HepG2 (cell line): ENCODE results near the gene CAPN2. TPM values are rescaled to one million over a fixed set of nuclear protein-coding genes. Genes with fewer than 3 reads are reported as not detected.

ENCODE experiments used
- ATAC-seq: fragments of 200-7000 bp; cut with Tn5 transposase; 3 replicates; pipeline ENCODE4 v1.9.1; 2020; ENCODE audit warnings: mild to moderate bottlenecking, moderate library complexity
- BruUV-seq: library from RNA; stranded (reverse); fragments of 400-500 nt; replicated peaks from 2 replicates; lab custom pipeline; 2021; lab: Mats Ljungman, UMichigan
- CTCF ChIA-PET: fragments of 300-600 bp; formaldehyde crosslinking; extraction: SDS; loops from one replicate; lab custom pipeline; 2021; ENCODE audit warnings: low total read pairs, inconsistent platforms, low intra/inter-chr PET ratio; lab: Yijun Ruan, JAX
- POLR2A ChIA-PET: fragments of 350-600 bp; sonication (Branson Sonifier 250); formaldehyde crosslinking; loops from one replicate; lab custom pipeline; 2020; ENCODE audit warnings: antibody characterized with exemption, inconsistent platforms; lab: Yijun Ruan, JAX
- DNase-seq: peaks from one replicate; pipeline ENCODE4 v3.0.0-alpha.2; 2015; ENCODE audit warnings: low spot score
- FAIRE-seq: peaks from 3 replicates; lab custom pipeline; 2011; peaks lifted over from hg19 to GRCh38; lab: Jason Lieb, UNC
- H2AFZ ChIP-seq: one replicate; pipeline ENCODE4 v1.6.1; 2011; ENCODE audit warnings: low read length, inconsistent platforms
- H3K27ac ChIP-seq: fragments of 300-600 bp; 3 replicates; pipeline ENCODE4 v1.8.0; 2011; ENCODE audit warnings: mixed run types, mild to moderate bottlenecking, mixed read lengths, low read length, inconsistent platforms; ENCODE audit not compliant: insufficient read depth; ENCODE audit errors: extremely low read length
- H3K27me3 ChIP-seq, 2 experiments: fragments of 200-600 bp in 1 of 2; 2 replicates in 1 of 2; 3 replicates in 1 of 2; pipeline versions ENCODE4 v1.6.0 to v1.8.0; 2011; ENCODE audit warnings: low read length in 2 of 2, mild to moderate bottlenecking in 2 of 2, moderate library complexity in 2 of 2, inconsistent platforms in 1 of 2; ENCODE audit not compliant: insufficient read depth in 2 of 2, control insufficient read depth in 1 of 2
- H3K36me3 ChIP-seq, 2 experiments: fragments of 200-600 bp in 1 of 2; replicated peaks in 1 of 2; 2 replicates in 1 of 2; 3 replicates in 1 of 2; pipeline versions ENCODE4 v1.5.1 to v1.8.0; 2011; ENCODE audit warnings: low read length in 2 of 2, inconsistent platforms in 1 of 2; ENCODE audit not compliant: insufficient read depth in 2 of 2, control insufficient read depth in 1 of 2
- H3K4me1 ChIP-seq: 2 replicates; pipeline ENCODE4 v1.5.1; 2012; ENCODE audit warnings: low read length, inconsistent platforms; ENCODE audit not compliant: insufficient read depth
- H3K4me2 ChIP-seq: 2 replicates; pipeline ENCODE4 v1.6.0; 2011; ENCODE audit warnings: low read depth, low read length, inconsistent platforms
- H3K4me3 ChIP-seq, 3 experiments: fragments of 200-600 bp in 1 of 3; sonication (generic), shearing (Covaris generic) in 1 of 3; replicated peaks in 1 of 3; 2 replicates each; pipeline ENCODE4 v1.5.1; 2011 to 2016; ENCODE audit warnings: low read length in 3 of 3, inconsistent platforms in 2 of 3, low read depth in 2 of 3, mild to moderate bottlenecking in 2 of 3, control low read depth in 1 of 3, mixed read lengths in 1 of 3; ENCODE audit not compliant: insufficient read depth in 1 of 3
- H3K79me2 ChIP-seq: one replicate; pipeline ENCODE4 v1.6.1; 2011; ENCODE audit warnings: low read length, inconsistent platforms; ENCODE audit not compliant: insufficient read depth
- H3K9ac ChIP-seq: 2 replicates; pipeline ENCODE4 v1.6.0; 2011; ENCODE audit warnings: mild to moderate bottlenecking, low read depth, low read length, inconsistent platforms; ENCODE audit not compliant: insufficient read depth
- H3K9me3 ChIP-seq: 2 replicates; pipeline ENCODE4 v1.5.1; 2012; ENCODE audit warnings: mild to moderate bottlenecking, low read length
- H4K20me1 ChIP-seq: 2 replicates; pipeline ENCODE4 v1.6.0; 2011; ENCODE audit warnings: inconsistent platforms, mild to moderate bottlenecking, low read length, moderate library complexity; ENCODE audit not compliant: insufficient read depth
- BCLAF1 ChIP-seq: fragments of 450-650 bp; IDR thresholded peaks from 2 replicates; pipeline ENCODE4 v1.6.1; 2017; ENCODE audit warnings: mild to moderate bottlenecking
- FOXJ3 ChIP-seq: sonication (generic); formaldehyde crosslinking; IDR thresholded peaks from 2 replicates; pipeline ENCODE4 v1.4.0; 2020; ENCODE audit warnings: missing genetic modification reagents, mild to moderate bottlenecking, borderline replicate concordance
- MIER3 ChIP-seq: IDR thresholded peaks from 2 replicates; pipeline ENCODE4 v1.6.1; 2016; ENCODE audit warnings: missing compliant biosample characterization, borderline replicate concordance
- SRF ChIP-seq: IDR thresholded peaks from 2 replicates; pipeline ENCODE4 v1.6.1; 2011; ENCODE audit warnings: mild to moderate bottlenecking, low read depth, low read length, moderate library complexity
- ZC3H4 ChIP-seq: sonication (generic); formaldehyde crosslinking; IDR thresholded peaks from 2 replicates; pipeline ENCODE4 v1.4.0; 2020; ENCODE audit warnings: missing genetic modification reagents, borderline replicate concordance
- ZFP37 ChIP-seq: sonication (generic); formaldehyde crosslinking; IDR thresholded peaks from 2 replicates; pipeline ENCODE4 v1.4.0; 2020; ENCODE audit warnings: missing genetic modification reagents, borderline replicate concordance
- ZNF337 ChIP-seq: sonication (generic); formaldehyde crosslinking; IDR thresholded peaks from 2 replicates; pipeline ENCODE4 v1.5.1; 2020; ENCODE audit warnings: missing genetic modification reagents, low read depth, mild to moderate bottlenecking, borderline replicate concordance
- ZNF570 ChIP-seq: sonication (generic); formaldehyde crosslinking; IDR thresholded peaks from 2 replicates; pipeline ENCODE4 v1.4.0; 2020; ENCODE audit warnings: mild to moderate bottlenecking, missing genetic modification reagents, borderline replicate concordance
- WGBS: methylation state at CpG from one replicate; pipeline ENCODE4 v1.1.6; 2017; ENCODE audit warnings: low lambda C conversion rate; 5-methylcytosine and 5-hydroxymethylcytosine counted together
- in situ Hi-C: cut with HindIII; loops from 2 replicates; pipeline ENCODE4 v1.10.0; 2017; ENCODE audit warnings: low pct_unique_long_range_greater_than_20kb; ENCODE audit not compliant: extremely low pct_ligation_motif_present
- intact Hi-C: fragments of 100-400 bp; cut with micrococcal nuclease; formaldehyde crosslinking; loops from one replicate; pipeline ENCODE4 v1.10.0; 2022; ENCODE audit not compliant: unreplicated experiment
- polyA plus RNA-seq, 8 experiments: library from polyadenylated mRNA; depleted of rRNA in 3 of 8; stranded (reverse) in 7 of 8; unstranded in 1 of 8; fragments of >200 nt; fragmentation: Illumina TruSeq in 4 of 8; extraction: Trizol in 4 of 8; gene quantifications; 2 replicates each; pipeline versions ENCODE4 v1.2.1 to v1.2.3, GENCODE V29; 2011 to 2016; ENCODE audit warnings: low read depth in 4 of 8, missing spikeins in 1 of 8, mixed read lengths in 1 of 8; ENCODE audit not compliant: insufficient read depth in 1 of 8
- total RNA-seq, 5 experiments: library from RNA; depleted of rRNA; stranded (reverse); fragments of >200 nt; fragmentation: Illumina TruSeq; extraction: Trizol; gene quantifications; 2 replicates each; pipeline ENCODE4 v1.2.3, GENCODE V29; 2016; ENCODE audit warnings: low read depth in 1 of 5

CAPN2 gene
- total and polyA plus RNA-seq, 2 of the 13 experiments (the other 11 are each of a cell fraction or from before 2014, with no cell fraction given), result 6.2 to 7.4 TPM

DNA sequence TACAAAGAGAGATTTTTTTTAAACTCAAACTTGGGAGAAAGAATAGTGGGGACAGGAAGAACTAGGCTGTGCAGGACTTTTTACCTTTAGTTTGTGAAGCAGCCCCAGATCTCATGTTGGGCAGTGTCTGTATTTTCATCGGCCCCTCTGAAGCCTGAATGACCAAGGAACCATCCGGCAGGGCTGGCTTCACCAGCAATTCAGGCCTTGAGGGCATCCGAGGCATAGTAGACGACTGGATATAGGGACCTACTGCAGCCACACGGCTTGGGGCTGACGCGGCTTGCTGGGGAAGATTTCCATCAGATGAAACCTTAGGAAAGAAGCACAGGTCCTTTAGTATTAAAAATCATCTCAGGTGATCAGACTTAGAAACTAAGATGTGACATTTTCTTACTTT, 89.7 kb downstream of the CAPN2 start:
- H2AFZ ChIP-seq, result no peak overlapping the region
- ChIA-PET CTCF (no interaction called here), POLR2A (no interaction called here)
- TF ChIP-seq ZFP37 (no peak), FOXJ3 (CRISPR knock-in tag) (no peak), SRF (no peak), ZNF337 (CRISPR knock-in tag) (no peak), MIER3 (CRISPR knock-in tag) (no peak)
- H3K27ac ChIP-seq, result no peak overlapping the region
- no peak for ATAC-seq
- H3K79me2 ChIP-seq, result no peaks in the 10 kb centered on the region
- no peak for FAIRE-seq
- no peak overlapping the region for H3K4me2 ChIP-seq
- no peaks in the 10 kb centered on the region for H3K4me1 ChIP-seq
- H3K9me3 ChIP-seq, result no peaks in the 10 kb centered on the region
- no peak overlapping the region for H3K9ac ChIP-seq
- H3K36me3 ChIP-seq, result peaks cover 6 to 72% of the 10 kb centered on the region in 2 experiments; a peak in 4 of 5 replicates
- H3K27me3 ChIP-seq, result no peaks in the 10 kb centered on the region
- DNase-seq, result no peak
- no peaks in the 10 kb centered on the region for H4K20me1 ChIP-seq
- in situ Hi-C loops, result no loop called here
- intact Hi-C loops, result no loop called here
- BruUV-seq, result no TSS peak
- no peak overlapping the region for H3K4me3 ChIP-seq
- WGBS, result 97% methylated on average over 7 of the region's 7 CpGs

GRCh38 chr1:223802602-223803001, 90.3 kb downstream of the CAPN2 start:
- H3K27me3 ChIP-seq, result no peaks in the 10 kb centered on the region
- no peaks in the 10 kb centered on the region for H4K20me1 ChIP-seq
- BruUV-seq, result no TSS peak
- CTCF ChIA-PET, result no interaction called here
- no peaks in the 10 kb centered on the region for H3K4me1 ChIP-seq
- intact Hi-C loops, result no loop called here
- FAIRE-seq (no peak), ATAC-seq (no peak), DNase-seq (no peak)
- no peaks in the 10 kb centered on the region for H3K79me2 ChIP-seq
- WGBS, result 92% methylated on average over 4 of the region's 4 CpGs
- no peak overlapping the region for H3K9ac ChIP-seq
- H3K4me3 ChIP-seq, result no peak overlapping the region
- H3K27ac ChIP-seq, result no peak overlapping the region
- no peak overlapping the region for H2AFZ ChIP-seq
- H3K36me3 ChIP-seq, result peaks cover 6 to 72% of the 10 kb centered on the region in 2 experiments; a peak in 4 of 5 replicates
- H3K9me3 ChIP-seq, result peaks cover under 1% of the 10 kb centered on the region; the same call in 1 of the 2 replicates
- POLR2A ChIA-PET, result no interaction called here
- in situ Hi-C loops, result no loop called here
- no peak overlapping the region for H3K4me2 ChIP-seq
- TF ChIP-seq ZNF570 (CRISPR knock-in tag) (no peak), ZC3H4 (CRISPR knock-in tag) (no peak), BCLAF1 (no peak)
